Measurements from ENCODE around the gene CDHR2.

The CDHR2 gene

DNA sequence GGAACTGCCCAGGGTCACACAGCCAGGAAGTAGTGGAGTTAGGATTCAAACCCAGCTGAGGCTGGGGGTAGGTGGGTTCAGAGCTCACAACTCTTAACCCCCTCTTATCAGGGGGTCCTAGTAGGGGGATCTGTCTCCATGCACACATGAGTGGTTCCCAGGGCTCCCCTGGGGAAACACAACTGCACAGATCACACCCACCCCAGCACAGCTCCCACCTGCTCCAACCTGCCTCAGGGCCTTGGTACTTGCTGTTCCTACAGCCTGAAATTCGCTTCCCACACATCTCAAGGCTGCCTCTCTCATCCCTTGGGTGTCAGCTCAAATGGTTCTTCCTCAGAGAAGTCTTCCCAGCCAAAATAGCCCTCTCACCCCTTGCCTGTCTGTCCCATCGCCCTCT lies 76.4 kb downstream of the CDHR2 start:
- DNase-seq: no peak

DNA sequence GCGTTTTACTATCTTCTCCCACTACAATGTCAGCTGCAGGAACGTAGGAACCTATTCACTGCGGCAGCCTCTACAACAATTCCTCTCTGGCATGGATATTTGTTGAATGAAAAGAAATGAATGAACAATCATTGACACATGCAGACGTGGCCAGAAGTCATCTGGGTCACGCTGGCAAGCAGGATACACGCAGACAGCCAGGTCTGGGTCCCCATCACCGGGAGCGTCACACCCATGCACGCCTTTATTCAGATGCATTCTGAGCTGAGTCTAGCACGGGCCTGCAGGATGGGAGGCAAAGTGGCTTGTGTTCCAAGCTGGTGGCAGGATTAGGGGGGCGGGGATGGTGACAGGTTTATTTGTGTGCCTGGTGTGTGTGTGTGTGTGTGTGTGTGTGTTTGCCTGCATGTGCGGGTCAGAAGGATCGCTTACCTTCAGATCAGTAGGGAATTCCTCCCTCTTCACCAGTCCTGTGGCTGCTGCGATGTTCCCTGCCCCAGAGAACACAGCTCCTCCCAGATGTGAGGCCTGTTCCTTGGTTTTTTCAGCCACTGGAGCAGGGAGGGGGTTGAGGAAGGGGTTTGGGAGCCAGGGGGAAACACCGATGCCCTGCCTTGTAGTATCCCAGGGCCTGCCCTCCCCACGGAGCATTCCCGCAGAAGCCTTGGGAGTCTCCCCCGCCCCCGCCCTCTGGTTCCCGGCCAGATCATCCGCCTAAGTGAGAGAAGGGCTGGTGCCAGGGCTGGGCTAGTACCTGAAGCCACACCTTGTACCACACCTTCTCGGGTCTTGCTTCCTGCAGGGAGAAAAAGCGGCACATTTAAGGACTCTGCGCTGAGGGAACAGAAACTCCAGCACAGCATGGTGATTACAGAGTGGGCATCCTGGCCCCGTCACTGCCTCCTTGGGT lies 77.1 kb downstream of the CDHR2 start:
- no peak for DNase-seq

DNA sequence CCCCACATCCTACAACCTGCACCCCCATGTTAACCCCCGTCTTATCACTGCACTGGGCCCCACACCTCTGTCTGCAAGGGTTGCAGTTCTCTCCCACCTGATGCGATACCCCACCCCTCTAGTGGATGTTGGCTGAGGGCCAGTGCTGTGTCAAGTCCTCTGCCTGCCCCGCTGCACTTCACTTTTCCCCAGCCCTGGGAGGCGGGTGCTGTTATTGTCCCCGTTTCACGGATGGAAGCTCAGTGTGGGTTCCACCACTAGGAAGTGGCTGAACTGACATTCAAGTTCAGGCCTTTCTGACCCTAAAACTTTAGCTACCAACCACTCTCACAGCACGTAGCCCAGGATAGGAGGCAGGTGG lies 77.7 kb downstream of the CDHR2 start:
- DNase-seq: no peak

DNA sequence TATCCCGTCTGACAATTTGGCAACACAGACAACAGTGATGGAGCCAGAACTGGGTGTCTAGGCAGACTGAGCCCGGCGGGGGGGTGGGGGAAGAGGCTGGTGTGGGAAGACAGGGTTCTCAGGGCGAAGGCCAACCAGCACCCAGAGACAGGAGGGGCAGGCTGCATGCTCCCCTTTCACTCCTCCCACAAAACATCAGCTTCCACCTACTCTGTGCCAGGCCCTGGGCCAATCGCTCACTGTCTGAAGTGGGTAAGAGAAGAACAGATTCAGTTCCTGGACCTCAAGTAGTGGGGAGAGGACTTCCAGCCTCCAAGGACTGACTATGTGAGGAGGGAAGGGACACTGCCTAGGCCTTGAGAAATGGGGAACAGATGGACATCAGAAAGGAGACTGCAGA lies 78.4 kb downstream of the CDHR2 start:
- DNase-seq: no peak

DNA sequence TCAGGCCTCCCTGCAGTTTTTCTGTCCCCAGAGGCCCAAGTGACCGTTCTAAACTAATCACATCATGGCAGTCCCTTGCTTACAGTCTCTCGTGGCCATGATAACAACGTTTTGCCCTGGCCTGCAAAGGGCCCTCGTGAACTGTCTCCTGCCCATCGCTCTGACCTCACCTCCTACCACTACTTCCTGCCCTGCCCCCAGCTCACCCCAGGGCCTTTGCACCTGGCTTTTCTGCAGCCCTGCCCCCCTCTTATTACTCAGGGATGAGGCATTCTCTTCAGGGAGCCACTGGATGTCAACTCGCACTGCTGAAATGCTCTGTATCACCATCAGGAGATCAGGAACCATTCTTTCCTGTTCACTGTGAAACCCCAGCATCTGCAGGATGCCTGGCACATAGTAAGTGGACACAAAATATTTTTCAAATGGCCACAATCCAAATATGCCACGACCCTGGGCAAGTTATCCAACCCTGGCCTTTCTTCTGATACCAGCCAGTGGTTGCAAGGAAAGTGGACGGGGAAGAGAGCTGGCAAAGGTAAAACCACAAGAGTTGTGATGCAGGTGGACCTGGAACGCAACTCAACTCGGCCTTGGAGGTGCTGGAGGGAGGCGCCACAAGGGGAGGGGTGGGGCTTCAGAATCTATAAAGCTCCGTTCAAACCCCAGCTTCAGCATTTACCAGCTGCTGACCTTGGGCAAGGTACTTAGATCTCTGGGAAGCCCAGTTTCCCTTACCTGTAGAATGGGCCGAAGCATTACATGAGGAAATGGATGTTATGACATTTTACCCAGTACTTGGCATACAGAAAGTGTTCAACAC lies 79.5 kb downstream of the CDHR2 start:
- DNase-seq: no peak

DNA sequence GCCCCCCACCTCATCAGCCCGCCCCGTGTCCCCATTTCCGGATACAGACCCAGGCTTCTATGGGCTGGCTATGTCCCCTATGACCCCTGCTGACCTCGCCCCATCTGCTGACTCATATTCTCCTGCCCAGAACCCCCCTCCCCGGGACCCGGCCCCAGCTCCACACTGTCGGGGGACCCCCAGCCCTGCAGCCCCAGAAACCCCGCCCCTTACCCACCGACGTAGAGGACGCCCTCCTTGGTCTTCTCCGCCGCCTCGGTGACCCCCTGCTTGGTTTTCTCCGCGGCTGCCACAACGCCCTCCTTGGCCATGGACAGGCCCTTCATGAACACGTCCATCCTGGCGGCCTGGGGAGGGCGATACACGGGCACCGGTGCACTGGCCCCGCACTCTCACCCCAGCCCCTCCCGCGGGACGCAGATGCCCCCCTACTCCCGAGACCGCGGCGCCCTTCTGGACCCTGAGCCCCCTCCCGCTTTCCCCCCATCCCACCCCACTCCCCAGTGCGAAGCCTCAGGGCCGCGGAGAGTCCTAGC lies 80.2 kb downstream of the CDHR2 start:
- DNase-seq: no peak

DNA sequence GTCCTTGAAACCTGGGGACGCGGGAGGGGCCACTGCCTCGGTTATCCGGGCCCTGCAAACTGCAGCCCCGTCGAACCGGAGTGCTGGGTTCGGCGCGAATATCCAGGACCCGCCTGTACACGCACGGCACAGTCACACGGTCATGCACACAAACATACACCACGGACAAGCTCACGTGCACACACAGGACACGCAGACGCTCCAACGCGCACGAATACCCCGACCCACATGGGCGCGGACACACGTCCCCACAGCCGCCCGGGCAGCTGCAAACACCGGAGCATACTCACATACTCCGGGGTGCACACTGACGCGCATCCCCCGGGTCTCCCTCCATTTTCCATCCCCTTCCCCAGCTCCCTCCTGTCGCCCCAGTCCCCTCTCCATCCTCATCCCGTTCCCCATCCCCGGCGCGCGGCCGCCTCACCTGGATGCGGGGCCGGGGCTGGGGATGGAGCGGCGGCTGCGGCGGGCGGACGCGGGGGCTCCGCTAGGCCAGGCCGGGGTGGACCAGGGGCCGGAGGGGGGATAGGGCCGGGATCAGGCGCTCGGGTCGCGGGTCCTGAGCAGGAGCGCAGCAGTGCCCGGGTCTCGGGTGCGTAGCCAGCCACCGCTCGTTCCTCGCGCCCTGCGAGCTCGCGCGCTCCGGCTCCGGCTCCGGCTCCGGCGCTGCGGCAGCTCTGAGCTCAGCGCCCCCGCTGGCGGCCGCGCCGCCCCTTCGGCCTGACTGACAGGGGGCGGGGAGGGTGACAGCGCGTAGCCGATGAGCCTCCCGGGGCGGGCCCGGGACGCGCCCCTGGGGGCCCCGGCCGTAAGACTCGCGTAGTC lies 80.9 kb downstream of the CDHR2 start, which contains the start of the genes EIF4E1B and SNCB:
EIF4E1B (plus strand) TSS at position 823 of the 828 bp plus-strand sequence. CDS start 12,113 bp downstream, outside the sequence.
SNCB (minus strand) TSS at position 682 of the 828 bp plus-strand sequence. CDS start 880 bp downstream, outside the sequence.
- no peak for DNase-seq

GRCh38 chr5:176630681-176631222 lies 81.6 kb downstream of the CDHR2 start:
- no peak for DNase-seq

GRCh38 chr5:176631383-176632200 lies 82.5 kb downstream of the CDHR2 start:
- DNase-seq: no peak

DNA sequence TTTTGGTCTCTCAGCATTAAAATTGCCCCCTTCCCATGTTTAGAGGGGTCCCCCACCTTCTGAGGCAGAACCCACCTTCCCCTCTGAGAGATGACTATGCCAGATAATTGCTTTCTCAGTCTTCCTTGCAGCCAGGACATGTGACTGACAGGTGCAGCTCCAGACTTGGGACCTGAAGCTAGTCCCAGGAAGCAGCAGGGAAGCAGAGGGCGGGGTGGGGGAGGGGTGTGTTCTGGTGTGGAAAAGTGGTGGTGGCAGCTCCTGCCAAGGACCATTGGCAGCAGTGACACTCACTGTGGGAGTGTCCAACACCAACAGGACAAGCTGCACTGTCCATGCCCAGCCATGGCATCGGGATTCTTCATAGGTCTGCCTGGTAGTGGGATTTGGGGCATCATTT lies 83.6 kb downstream of the CDHR2 start:
- DNase-seq: no peak

- DNase-seq: no peak
These were observed 84.5 kb downstream of the CDHR2 start for GRCh38 chr5:176633598-176633997.

GRCh38 chr5:176636426-176636825 lies 87.3 kb downstream of the CDHR2 start:
- DNase-seq: no peak

DNA sequence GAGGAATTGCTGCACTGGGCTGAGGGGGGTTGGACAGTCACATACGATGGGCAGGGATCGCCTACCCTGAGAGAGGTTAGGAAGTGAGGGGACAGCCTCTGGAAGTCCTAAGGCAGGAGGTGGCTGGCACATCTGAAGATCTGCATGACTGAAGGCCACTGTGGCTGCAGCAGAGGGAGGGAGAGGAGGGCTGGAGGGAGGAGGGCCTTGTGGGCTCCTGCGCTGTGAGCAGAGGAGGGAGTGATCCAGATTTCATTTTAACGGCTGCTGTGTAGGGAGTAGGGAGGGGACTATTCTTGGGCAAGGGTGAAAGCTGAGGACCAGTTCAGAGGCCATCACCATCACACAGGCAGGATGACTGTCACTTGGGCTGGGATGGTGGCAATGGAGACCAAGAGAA lies 88.4 kb downstream of the CDHR2 start:
- no peak for DNase-seq

- no peak for DNase-seq
These were observed 89.3 kb downstream of the CDHR2 start for GRCh38 chr5:176638437-176638836.

DNA sequence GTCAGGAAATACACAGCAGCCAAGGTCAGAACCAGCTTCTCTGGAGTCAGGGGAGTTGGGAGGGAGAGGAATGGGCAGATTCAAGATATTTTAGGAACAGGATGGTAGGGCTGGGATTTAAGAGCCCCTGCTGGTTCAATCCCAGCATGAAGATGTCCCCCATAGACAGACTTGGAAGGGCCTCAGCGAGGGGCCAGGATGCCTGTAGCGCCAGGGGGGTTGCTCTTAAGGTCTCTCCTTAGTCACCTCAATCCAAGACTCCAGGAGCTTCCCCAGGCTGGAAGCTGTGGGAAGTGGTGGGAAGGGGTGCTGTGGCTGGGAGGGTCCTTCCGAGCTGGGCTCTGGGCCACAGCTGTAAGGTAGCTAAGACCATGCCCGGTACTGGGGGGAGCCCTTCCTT lies 90.1 kb downstream of the CDHR2 start:
- DNase-seq: no peak

DNA sequence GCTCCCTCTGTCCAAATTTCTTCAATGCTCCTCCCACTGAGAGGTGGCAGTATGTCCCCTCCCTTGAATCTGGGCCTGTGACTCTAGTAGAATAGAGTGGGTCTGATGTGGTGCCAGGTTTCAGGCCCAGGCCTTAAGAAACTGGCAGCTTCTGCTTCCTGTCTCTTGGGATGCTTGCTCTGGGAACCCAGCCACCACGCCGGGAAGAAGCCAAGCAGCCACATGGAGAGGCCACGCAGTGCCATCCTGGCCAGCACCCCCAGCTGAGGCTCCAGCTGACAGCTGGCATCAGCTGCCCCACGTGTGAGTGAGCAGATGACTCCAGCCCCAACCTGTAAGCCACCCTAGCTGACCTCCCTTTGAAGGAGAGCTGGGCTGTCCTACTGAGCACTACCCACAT lies 90.8 kb downstream of the CDHR2 start:
- DNase-seq: no peak

DNA sequence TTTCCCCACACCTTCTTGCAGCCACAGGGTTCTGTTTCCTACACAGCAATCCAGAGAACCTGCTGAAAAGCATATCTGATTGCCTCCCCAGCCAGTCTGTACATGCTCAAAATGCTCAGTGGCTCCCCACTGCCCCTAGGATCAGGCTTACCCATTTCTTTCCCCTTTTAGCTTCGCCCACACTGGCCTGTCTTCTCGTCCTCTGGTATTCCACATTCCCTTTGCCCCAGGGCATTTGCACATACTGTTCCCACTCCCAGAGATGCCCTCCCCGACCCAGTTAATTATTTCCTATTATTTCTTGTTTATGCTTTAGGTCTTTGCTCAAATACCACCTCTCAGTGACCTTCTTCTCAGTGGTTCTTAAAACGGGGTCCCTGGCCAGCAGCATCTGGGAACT lies 91.5 kb downstream of the CDHR2 start:
- no peak for DNase-seq

DNA sequence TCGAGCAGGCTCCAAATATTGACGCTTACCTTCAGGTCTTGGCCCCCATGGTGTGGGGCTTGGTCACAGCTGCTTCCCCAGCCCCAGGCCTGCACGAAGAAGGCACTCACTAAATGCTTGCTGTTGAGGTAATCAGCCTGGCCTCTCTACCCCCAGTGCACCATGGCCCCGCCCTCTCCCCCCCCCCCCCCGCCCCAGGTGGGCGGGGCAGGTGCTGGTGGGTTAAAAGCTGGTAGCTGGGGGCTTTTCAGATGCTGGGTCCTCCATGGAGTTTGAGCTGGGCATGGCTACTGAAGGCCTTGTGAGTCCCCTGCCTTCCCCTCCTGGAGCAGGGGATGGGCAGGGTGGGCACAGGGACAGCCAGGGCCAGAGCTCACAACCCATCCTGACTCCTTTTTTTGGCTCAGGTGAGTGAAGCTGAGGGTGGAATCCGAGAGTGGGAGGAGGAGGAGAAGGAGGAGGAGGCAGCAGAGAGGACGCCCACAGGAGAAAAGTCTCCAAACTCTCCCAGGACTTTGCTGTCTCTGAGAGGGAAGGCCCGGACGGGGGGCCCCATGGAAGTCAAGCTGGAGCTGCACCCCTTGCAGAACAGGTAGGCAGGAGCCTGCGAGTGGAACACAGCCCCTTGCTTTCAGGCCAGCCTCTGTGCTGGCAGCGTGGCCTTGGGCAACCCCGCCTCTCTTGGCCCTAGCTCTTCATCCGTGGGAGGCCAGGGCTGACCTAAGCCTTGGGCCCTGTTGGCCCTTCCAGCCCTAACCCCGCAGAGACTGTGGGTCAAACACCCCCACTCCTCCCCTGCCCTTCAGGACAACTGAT lies 93.7 kb downstream of the CDHR2 start:
- DNase-seq: no peak

GRCh38 chr5:176643491-176644219 lies 94.5 kb downstream of the CDHR2 start:
- DNase-seq: no peak

DNA sequence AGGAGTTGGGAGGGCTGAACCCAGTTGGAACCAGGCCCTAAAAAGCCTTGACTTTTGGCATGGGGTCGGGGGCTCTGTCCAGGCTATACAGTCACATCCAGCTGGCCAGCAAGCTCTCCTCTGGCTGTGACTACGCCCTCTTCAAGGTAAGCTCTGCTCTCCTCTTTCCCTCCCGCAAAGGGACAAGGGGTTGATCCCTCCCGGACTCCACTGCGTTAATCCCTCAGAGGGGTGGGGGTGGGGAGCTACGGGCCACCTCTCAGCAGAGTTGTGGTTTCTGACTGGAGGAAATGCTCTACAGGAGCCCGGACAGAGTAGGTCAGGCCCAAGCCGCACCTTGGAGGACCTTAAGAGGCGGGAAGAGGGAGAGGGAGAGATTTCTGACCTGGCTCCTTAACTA lies 95.2 kb downstream of the CDHR2 start:
- no peak for DNase-seq
